GM12875 (cell line): ENCODE measurements around the gene ZNF367.
"Not testable (repeated sequence)": the region's sequence is repeated elsewhere in the genome, so short reads cannot be mapped to it uniquely, and the experiment has no call there.

Experiments
- H3K4me3 ChIP-seq: one replicate; pipeline ENCODE4 v1.5.1; 2011; ENCODE audit warnings: low read depth, low read length, control low read depth
- CTCF ChIP-seq: IDR thresholded peaks from 2 replicates; pipeline ENCODE4 v1.5.1; 2011; ENCODE audit warnings: low read depth, mild to moderate bottlenecking, control low read depth, inconsistent platforms, low read length, moderate library complexity, borderline replicate concordance; ENCODE audit not compliant: insufficient read depth

The ZNF367 gene

GRCh38 chr9:96378187-96378586 is 40.0 kb downstream of the ZNF367 start:
- H3K4me3 ChIP-seq, result no peak overlapping the region
- no peak for TF ChIP-seq CTCF

DNA sequence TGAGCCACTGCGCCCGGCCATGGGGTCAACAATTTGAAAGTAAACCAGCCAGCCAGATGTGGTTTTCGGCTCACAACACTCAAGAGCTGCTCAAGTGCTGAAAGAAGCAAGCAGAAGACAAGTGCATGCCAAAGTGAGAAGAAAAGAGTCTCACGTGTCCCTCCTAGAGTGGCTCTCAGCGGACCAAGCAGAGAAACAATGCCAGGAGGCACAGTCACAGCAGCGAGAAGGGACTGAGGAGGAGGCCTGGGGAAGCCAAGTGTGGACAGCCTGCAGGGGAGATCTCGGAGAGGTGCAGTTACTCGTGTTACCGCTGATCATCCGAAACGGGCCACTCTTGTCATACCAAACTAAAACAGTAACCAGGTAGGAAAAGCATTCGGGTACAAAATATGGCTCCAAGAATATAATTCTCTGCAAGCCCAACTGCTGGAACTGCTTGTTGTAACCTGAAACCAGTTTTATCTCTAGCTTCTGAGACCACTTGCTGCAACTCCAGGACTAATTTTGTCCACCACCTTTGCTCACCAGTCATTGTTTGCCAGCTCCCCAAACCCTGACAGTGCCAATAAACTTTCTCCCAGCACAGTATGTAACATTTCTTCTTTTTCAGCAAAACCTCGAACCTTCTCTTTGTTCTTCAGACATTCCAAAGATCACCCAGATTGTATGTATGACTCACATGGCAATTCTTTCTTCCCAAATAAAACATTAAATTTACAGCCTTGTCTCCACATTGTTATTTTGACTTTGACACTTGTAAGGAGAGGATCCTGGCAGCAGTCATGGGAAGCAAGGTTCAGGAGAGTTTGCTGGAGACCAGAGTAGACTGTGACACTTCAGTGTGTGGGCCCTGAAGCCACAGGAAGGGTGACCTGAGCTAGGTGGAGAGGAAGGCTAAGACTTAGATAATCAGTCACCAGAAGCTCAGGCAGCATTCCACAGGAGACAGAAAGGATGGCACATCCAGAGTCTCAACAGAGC is 41.0 kb downstream of the ZNF367 start:
- TF ChIP-seq CTCF, result no peak
- no peak overlapping the region for H3K4me3 ChIP-seq

DNA sequence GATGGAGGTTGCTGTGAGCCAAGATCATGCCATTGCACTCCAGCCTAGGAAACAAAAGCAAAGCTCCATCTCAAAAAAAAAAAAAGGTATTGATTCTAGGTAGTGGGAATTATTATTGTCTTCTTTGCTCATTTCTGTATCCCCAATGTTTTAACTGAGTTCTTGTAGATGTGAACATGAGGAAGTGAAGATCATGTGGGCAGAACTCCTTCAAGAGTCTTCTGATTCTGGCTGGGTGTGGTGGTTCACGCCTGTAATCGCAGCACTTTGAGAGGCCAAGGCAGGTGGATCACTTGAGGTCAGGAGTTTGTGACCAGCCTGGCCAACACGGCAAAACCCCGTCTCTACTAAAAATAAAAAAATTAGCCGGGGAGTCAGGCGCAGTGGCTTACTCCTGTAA is 42.7 kb downstream of the ZNF367 start:
- H3K4me3 ChIP-seq, result not testable (repeated sequence)

DNA sequence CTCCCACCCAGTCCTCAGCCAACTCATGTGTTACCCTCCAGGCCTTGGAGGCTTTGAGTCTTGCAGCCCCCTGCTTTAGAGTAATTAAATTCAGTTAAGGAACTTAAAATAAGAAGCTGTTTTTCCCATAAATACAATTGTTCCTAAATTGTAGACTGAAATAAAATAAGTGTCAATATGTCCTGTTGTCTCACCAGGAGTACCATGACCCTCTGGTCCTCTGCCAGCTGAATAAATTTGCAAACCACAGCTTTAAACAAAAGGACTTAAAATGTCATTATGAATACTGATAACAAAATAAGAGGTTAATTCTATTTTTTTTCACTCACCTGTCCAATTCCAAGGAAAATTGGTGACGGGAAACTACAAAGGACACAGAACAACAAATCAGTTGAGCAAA is 50.2 kb downstream of the ZNF367 start:
- no peak for TF ChIP-seq CTCF
- H3K4me3 ChIP-seq, result no peak overlapping the region

- TF ChIP-seq CTCF, result no peak
- no peak overlapping the region for H3K4me3 ChIP-seq
Measured at GRCh38 chr9:96363175-96363967, 54.8 kb downstream of the ZNF367 start.

GRCh38 chr9:96362119-96362518 is 56.1 kb downstream of the ZNF367 start:
- not testable (repeated sequence) for H3K4me3 ChIP-seq

- no peak for TF ChIP-seq CTCF
- H3K4me3 ChIP-seq, result no peak overlapping the region
Measured at GRCh38 chr9:96361668-96362067, 56.5 kb downstream of the ZNF367 start.

GRCh38 chr9:96360976-96361375 is 57.2 kb downstream of the ZNF367 start:
- no peak overlapping the region for H3K4me3 ChIP-seq
- TF ChIP-seq CTCF, result no peak

- H3K4me3 ChIP-seq, result not testable (repeated sequence)
Measured at GRCh38 chr9:96360523-96360922, 57.6 kb downstream of the ZNF367 start.
